Neural progenitor cell (in vitro differentiated cells): ENCODE measurements around the gene TEAD1.

Source experiments
- EZH2 ChIP-seq: fragments of 200-600 bp; sonication (generic); IDR thresholded peaks from 2 replicates; pipeline ENCODE4 v1.6.1; 2017; ENCODE audit warnings: antibody characterized with exemption, mild to moderate bottlenecking, moderate library complexity
- EZH2phosphoT487 ChIP-seq: fragments of 200-600 bp; sonication (generic); IDR thresholded peaks from 2 replicates; pipeline ENCODE4 v1.6.1; 2017; ENCODE audit warnings: antibody characterized with exemption
- TF ChIP-seq, protein P1 (sequence below): fragments of 200-600 bp; sonication (generic); IDR thresholded peaks from 2 replicates; pipeline ENCODE4 v1.5.1; 2017; ENCODE audit warnings: antibody characterized with exemption, mild to moderate bottlenecking

- TF ChIP-seq, protein P1, sequence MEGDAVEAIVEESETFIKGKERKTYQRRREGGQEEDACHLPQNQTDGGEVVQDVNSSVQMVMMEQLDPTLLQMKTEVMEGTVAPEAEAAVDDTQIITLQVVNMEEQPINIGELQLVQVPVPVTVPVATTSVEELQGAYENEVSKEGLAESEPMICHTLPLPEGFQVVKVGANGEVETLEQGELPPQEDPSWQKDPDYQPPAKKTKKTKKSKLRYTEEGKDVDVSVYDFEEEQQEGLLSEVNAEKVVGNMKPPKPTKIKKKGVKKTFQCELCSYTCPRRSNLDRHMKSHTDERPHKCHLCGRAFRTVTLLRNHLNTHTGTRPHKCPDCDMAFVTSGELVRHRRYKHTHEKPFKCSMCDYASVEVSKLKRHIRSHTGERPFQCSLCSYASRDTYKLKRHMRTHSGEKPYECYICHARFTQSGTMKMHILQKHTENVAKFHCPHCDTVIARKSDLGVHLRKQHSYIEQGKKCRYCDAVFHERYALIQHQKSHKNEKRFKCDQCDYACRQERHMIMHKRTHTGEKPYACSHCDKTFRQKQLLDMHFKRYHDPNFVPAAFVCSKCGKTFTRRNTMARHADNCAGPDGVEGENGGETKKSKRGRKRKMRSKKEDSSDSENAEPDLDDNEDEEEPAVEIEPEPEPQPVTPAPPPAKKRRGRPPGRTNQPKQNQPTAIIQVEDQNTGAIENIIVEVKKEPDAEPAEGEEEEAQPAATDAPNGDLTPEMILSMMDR: no peak
- TF ChIP-seq EZH2 (no peak), EZH2phosphoT487 (no peak)
Observed at GRCh38 chr11:12831471-12832202, 157.4 kb downstream of the TEAD1 start.
